ENCODE data around the gene TMCC2. TPM values are rescaled to one million over a fixed set of nuclear protein-coding genes. Genes with fewer than 3 reads are reported as not detected.

TMCC2 gene
- total and polyA plus RNA-seq, 3 donors from 2014 or later, result 8.5 to 14.7 (median 12.1) TPM

DNA sequence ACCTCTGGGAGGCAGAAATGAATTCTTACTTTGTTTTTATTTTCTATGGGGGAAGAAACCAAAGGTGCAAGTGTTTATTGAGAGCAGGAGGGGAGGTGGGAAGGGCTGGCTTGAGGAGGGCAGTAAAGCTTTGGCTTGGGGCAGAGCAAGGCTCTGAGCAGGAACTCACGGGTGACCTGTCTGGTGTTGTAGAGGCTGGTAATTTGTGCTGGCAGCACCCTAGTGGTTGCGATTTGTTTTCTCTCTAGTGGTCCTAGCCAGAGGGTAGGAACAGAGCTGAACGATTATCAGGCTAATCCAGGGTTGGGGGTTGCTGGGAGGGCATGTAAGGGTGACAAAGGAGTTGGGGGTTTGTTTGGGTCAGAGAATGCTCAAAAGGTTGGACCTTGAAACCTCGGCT lies 16.6 kb downstream of the TMCC2 start:
- no peak for TF ChIP-seq POLR2A (IDR thresholded peaks at IDR 0.05)
- TF ChIP-seq, protein P1, sequence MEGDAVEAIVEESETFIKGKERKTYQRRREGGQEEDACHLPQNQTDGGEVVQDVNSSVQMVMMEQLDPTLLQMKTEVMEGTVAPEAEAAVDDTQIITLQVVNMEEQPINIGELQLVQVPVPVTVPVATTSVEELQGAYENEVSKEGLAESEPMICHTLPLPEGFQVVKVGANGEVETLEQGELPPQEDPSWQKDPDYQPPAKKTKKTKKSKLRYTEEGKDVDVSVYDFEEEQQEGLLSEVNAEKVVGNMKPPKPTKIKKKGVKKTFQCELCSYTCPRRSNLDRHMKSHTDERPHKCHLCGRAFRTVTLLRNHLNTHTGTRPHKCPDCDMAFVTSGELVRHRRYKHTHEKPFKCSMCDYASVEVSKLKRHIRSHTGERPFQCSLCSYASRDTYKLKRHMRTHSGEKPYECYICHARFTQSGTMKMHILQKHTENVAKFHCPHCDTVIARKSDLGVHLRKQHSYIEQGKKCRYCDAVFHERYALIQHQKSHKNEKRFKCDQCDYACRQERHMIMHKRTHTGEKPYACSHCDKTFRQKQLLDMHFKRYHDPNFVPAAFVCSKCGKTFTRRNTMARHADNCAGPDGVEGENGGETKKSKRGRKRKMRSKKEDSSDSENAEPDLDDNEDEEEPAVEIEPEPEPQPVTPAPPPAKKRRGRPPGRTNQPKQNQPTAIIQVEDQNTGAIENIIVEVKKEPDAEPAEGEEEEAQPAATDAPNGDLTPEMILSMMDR (IDR thresholded peaks at IDR 0.05), result no peak

DNA sequence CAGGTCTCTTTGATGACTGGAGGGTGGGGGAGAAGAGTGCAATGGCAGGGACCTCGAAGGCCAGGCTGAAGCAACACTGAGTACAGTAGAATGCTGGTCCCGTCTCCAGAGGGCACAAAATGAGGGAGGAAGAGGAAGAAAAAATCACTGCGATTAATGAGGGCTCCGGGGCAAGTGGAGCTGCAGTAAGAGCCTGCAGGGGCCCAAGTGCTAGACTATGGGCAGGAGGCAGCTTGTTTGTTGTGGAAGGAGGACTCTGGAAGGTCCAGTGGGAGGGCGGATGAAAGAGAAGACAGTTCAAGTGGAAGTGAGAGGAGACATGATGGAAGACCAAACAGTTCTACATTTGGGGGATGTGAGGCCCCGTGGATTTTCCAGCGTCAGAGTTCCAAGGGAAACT lies 17.4 kb downstream of the TMCC2 start:
- peaks cover 30% of the 10 kb centered on the region for H3K4me1 ChIP-seq
- no peaks in the 10 kb centered on the region for H3K27me3 ChIP-seq
- no peaks in the 10 kb centered on the region for H3K36me3 ChIP-seq (ENCODE audit: low read depth, missing control alignments)
- no peak for DNase-seq
- H3K27ac ChIP-seq, result no peak overlapping the region
- TF ChIP-seq, protein P1 (IDR thresholded peaks at IDR 0.05), result no peak
- no peak for TF ChIP-seq POLR2A (IDR thresholded peaks at IDR 0.05)
- no peak overlapping the region for H3K4me3 ChIP-seq
- 92 to 95% methylated on average over 7 of the region's 7 CpGs for WGBS, 2 donors
- intact Hi-C loops (cut with DNase I; ENCODE audit: low total_unique reads), result no loop called here
- no peaks in the 10 kb centered on the region for H3K9me3 ChIP-seq

More for the DNA sequence above, 16.6 kb downstream of the TMCC2 start:
- 78 to 88% methylated on average over 4 of the region's 4 CpGs for WGBS, 2 donors
- DNase-seq, result no peak
- H3K9me3 ChIP-seq, result no peaks in the 10 kb centered on the region
- no peaks in the 10 kb centered on the region for H3K27me3 ChIP-seq
- H3K27ac ChIP-seq, result no peak overlapping the region
- H3K36me3 ChIP-seq (ENCODE audit: low read depth, missing control alignments), result no peaks in the 10 kb centered on the region
- intact Hi-C loops (cut with DNase I; ENCODE audit: low total_unique reads), result no loop called here
- no peak overlapping the region for H3K4me3 ChIP-seq
- peaks cover 25% of the 10 kb centered on the region for H3K4me1 ChIP-seq

DNA sequence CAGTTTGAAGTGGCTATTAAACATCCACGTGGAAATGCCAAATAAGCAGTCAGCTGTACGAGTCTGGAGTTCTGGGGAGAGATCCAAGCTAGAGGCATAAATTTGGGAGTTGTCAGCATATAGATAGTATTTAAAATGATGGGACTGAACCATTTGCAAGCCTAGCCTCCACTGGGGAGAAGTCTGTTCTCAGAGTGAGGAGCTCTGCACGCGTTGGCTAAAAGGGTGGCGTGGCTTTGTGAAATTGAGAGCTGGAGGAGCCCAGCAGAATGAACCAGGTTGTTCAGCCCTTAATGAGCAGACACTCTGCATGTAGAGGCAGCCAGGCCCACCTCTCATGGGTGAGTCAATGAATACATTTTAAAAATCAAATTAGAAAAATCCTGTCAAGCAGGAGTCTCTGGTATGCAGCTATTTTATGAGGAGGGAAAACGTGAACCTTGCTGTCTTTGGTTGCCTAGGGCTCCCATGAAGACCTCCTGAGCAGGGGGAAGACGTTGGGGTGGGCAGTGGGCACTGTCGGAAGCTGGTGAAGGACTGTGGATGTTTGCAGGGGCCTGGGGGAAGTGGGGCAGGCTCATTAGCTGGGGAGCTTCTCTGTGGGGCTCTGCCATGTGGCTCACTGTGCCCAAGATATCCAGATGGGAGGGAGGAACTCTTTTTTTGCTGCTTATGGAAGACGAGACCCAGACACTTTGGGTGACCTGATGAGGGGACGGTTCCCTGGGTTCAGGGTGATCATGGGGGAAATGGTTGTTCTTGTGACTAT lies 18.8 kb downstream of the TMCC2 start:
- 82 to 93% methylated on average over 10 of the region's 10 CpGs for WGBS, 2 donors

DNA sequence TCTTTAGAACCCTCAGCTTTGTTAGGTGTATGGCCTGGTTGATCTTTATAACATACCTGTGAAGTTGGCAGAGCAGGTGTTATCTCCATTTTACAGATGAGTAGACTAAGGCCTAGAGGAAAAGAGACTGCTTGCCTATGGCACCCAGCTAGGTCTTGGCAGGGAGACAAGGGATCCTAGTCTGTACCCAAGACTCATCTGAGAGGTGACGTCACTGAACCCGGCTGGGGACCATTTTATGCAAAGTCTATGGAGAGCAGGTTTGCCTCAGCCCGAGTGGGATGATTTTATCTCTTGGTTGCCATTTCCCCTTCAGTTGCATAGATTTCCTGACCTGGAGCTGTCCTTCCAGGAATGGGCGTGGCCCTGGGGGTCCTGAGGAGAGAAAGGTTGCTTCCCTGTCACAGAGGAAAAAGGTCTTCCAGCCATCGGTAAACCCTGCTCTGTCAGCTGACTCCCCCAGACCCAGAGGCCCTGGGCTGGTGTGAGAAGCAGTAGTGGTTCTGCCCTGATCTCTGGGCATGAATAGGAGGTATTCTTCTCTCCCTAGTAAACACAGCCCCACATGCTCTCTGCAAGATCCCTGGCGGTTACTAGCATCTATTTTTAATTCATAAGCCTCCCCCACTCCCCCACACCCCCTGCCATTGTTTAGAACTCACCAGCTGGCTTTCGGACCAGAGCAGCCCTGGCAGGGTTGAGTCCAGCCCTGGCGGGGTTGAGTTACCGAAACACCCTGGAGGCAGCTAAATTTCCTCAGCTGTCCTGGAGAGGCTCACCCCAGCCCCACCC lies 19.6 kb downstream of the TMCC2 start:
- no peak for TF ChIP-seq POLR2A (IDR thresholded peaks at IDR 0.05)
- TF ChIP-seq, protein P1 (IDR thresholded peaks at IDR 0.05), result no peak
- Histone ChIP-seq H3K9me3 (no peaks in the 10 kb centered on the region), H3K4me3 (no peak overlapping the region), H3K27me3 (no peaks in the 10 kb centered on the region), H3K36me3 (ENCODE audit: low read depth, missing control alignments) (no peaks in the 10 kb centered on the region), H3K4me1 (peaks cover 30% of the 10 kb centered on the region), H3K27ac (peak overlapping the region in 1 of 2 donors; percentile 37)
- peak; percentile 80 for DNase-seq
- WGBS, 2 donors, result 32 to 44% methylated on average over 5 to 9 of the region's 9 CpGs
- intact Hi-C loops (cut with DNase I; ENCODE audit: low total_unique reads), result no loop called here

More for the DNA sequence above, 18.8 kb downstream of the TMCC2 start:
- peaks cover 30% of the 10 kb centered on the region for H3K4me1 ChIP-seq
- intact Hi-C loops (cut with DNase I; ENCODE audit: low total_unique reads), result no loop called here
- no peaks in the 10 kb centered on the region for H3K36me3 ChIP-seq (ENCODE audit: low read depth, missing control alignments)
- no peak overlapping the region for H3K4me3 ChIP-seq
- H3K27ac ChIP-seq, result peak overlapping the region in 1 of 2 donors; percentile 37
- H3K9me3 ChIP-seq, result no peaks in the 10 kb centered on the region
- no peaks in the 10 kb centered on the region for H3K27me3 ChIP-seq
- TF ChIP-seq POLR2A (IDR thresholded peaks at IDR 0.05), result no peak
- TF ChIP-seq, protein P1 (IDR thresholded peaks at IDR 0.05), result no peak
- DNase-seq, result no peak

Measured in testis (tissue), 3 donors.